ENCODE measurements around the gene KCMF1.

DNA sequence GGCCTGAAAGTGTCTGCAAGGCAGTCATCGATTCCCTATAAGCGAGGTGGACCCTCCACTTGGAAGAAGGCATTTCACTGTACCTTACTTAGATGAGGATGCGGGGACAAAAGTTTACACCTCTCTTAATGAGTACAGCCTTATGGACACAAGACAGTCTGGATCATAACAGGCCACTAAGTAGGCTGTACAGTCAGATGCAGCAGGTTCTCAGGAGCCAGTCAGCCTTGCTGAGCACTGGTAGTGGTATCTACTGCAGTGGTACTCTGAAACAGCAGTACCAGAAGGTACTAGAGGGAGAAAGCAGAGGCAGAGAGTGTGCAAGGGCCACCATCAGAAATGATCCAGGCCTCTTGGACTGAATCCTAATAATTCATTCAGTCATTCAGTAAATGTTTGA is 77.6 kb downstream of the KCMF1 start:
- TF ChIP-seq, protein P1, sequence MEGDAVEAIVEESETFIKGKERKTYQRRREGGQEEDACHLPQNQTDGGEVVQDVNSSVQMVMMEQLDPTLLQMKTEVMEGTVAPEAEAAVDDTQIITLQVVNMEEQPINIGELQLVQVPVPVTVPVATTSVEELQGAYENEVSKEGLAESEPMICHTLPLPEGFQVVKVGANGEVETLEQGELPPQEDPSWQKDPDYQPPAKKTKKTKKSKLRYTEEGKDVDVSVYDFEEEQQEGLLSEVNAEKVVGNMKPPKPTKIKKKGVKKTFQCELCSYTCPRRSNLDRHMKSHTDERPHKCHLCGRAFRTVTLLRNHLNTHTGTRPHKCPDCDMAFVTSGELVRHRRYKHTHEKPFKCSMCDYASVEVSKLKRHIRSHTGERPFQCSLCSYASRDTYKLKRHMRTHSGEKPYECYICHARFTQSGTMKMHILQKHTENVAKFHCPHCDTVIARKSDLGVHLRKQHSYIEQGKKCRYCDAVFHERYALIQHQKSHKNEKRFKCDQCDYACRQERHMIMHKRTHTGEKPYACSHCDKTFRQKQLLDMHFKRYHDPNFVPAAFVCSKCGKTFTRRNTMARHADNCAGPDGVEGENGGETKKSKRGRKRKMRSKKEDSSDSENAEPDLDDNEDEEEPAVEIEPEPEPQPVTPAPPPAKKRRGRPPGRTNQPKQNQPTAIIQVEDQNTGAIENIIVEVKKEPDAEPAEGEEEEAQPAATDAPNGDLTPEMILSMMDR (conservative IDR thresholded peaks at IDR 0.05) = no peak
- TF ChIP-seq ZFX (IDR thresholded peaks at IDR 0.05) = no peak

Data from C4-2B (cell line).